GM12872 (cell line): ENCODE measurements around the gene TEX9.

Experiments used
- CTCF ChIP-seq: IDR thresholded peaks from 3 replicates; pipeline ENCODE4 v1.5.1; 2011; ENCODE audit warnings: low read depth, mild to moderate bottlenecking, low read length, moderate library complexity; ENCODE audit not compliant: insufficient read depth

TEX9 gene

GRCh38 chr15:56365075-56365711 lies at the start of gene TEX9:
TEX9 (plus strand) TSS chr15:56365426; CDS start chr15:56365451, 25 bp downstream.
- no peak for TF ChIP-seq CTCF

GRCh38 chr15:56320316-56320715 lies 44.9 kb upstream of the TEX9 start:
- no peak for TF ChIP-seq CTCF

GRCh38 chr15:56320861-56321260 lies 44.4 kb upstream of the TEX9 start:
- no peak for TF ChIP-seq CTCF

GRCh38 chr15:56322444-56322843 lies 42.8 kb upstream of the TEX9 start:
- TF ChIP-seq CTCF = no peak

GRCh38 chr15:56323435-56323834 lies 41.8 kb upstream of the TEX9 start:
- TF ChIP-seq CTCF = no peak

- no peak for TF ChIP-seq CTCF
These were observed 40.0 kb upstream of the TEX9 start for GRCh38 chr15:56325186-56325585.

- no peak for TF ChIP-seq CTCF
These were observed 37.3 kb upstream of the TEX9 start for GRCh38 chr15:56327721-56328502.
